Measurements from ENCODE around the gene TRPV5.
"Not testable (repeated sequence)": the region's sequence is repeated elsewhere in the genome, so short reads cannot be mapped to it uniquely, and the experiment has no call there.

TRPV5 gene

DNA sequence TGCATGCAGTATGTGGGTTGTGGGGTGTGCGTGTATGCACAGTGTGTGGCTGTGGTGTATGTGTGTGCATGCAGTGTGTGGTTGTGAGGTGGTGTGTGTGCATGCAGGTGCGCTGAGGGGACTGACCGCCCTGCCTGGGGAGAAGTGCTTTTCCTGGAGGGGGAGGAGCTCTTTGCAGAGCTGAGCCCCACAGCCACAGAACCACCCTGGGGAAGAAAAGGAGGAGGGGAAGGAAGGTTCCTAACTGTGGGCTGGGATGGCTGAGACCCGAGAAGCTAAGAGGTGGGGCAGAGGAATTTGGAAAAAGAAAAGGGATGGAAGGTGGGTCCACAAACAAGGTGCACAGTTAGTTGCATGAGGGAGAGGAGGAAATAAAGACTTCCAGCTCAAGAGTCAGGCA is at the start of gene TRPV5:
Gene TRPV5, minus strand, starts transcription at position 123 of the 400 bp plus-strand sequence. CDS start 287 bp downstream, outside the sequence.
- DNase-seq: no peak

DNA sequence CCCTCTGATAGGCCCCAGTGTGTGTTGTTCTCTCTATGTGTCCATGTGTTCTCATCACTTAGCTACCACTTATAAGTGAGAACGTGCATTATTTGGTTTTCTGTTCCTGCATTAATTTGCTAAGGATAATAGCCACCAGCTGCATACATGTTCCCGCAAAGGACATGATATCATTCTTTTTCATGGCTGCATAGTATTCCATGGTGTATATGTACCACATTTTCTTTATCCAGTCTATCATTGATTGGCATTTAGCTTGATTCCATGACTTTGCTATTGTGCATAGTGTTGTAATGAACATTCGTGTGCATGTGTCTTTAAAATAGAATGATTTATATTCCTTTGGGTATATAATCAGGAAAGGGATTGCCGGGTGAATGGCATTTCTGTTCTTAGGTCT is 44.9 kb upstream of the TRPV5 start:
- DNase-seq: not testable (repeated sequence)

DNA sequence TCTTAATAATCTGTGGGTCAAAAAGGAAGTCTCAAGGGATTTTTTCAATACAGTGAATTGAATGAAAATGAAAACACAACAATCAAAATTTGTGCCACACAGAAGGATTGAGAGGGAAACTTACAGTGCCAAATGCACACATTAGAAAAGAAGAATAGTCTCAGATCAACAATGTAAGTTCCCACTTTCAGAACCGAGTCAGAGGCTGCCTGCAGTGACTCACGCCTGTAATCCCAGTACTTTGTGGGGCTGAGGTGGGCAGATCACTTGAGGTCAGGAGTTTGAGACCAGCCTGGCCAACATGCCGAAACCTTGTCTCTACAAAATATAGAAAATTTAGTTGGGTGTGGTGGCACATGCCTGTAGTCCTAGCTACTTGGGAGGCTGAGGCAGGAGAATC is 41.1 kb upstream of the TRPV5 start:
- no peak for DNase-seq

DNA sequence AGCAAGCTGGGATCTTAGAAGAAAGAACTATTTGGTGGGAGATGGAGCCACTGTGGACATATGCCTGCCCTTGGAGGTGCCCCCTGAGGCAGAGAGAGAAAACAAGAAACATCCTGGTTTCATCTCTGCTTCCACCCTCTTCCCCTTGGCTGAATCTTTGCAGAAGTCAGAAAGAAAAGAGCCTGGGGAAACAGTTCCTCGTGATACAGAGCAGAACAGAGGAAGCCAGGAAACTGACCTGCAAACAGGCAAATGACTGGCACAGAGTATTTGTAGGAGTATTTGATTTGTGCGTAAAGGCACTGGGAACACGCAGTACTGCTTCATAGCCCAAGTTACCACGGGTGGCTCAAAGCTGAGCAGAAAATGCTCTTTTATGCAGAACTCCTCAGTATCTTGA is 35.6 kb upstream of the TRPV5 start:
- DNase-seq: no peak

DNA sequence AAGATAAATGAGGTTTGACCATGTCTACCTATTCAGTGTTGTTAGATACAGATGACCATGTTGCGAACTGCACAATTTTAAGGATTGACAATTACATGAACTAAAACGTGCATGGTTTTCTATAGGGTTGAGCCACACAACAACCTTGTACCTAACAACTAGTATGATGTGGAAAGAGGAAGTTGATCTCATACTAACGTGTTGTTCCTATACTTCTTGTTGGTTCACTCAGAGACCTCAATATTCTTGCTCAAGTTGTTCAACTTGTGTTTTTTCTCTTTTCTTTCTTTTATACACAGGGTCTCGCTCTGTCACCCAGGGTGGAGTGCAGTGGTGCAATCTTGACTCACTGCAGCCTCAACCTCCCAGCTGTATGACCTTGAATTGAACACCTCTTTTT is 34.7 kb upstream of the TRPV5 start:
- DNase-seq: no peak

DNA sequence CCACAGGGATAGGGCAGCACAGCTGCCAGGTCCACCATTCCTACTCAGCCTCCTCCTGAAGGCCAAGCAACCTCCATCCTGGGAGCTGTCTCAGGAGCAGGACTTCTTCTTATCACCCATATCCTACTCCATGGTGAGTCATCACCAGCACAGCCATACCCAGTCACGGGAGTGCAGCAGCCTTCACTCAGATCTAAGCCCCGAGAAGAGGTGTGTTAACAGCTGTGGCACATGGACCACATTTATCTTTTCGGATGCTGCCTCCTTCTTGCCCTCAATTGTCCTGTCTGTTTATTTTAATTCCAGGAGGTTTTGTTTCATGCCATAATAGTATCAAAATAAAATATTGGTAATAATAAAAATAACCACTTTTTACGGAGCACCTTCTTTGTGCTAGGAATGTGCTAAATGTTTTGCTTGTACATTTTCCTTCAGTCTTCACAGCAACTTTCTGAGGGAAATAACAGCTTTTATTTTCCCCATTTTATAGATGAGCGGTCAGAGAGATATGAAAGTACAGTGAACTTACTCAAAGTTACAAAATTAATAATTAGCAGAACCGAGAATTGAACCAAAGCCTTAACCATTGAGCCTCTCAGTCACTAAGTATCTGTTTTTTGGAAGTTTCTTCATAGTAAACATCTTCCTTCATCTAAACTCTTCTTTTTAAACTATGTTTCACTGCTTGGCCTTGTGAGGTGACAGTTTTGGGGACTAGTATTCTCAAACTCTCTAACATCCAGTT is 31.1 kb upstream of the TRPV5 start:
- no peak for DNase-seq

DNA sequence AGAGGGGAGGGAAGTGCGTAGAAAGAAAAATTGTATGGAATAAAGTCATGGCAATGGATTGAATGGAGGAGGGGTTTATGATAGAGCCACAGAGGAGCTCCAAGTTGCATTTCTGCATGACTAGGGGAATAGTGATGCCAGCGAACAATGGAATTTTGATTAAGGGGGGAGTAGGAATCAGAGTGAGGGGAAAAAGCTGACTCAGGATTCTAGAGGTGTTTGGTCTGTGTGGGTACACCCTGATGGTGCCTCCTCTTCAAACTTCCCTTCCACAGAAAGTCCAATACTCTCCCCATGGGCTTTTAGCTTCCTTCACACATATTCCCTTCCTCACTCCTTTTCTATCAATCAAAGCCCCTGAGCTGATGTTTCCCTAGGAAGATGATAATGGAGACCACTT is 30.4 kb upstream of the TRPV5 start:
- no peak for DNase-seq

DNA sequence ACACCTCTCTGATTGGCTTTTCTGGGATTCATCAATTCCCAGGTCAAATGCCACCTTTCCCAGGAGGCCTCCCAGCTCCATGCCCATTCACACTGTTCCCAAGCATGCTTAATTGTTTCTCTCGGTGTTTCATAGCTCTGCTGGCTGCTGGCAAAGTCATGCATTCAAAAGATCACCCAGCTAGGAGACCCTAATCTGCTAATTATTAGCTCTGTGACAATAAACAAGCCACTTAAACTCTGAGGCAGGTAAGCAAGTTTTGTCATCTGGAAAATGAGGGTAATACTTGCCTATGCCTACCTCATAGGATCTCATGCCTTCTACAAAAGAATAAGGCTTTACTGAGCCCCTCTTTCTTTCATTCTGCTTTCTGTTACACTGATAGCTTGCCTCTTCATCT is 29.4 kb upstream of the TRPV5 start:
- DNase-seq: no peak

DNA sequence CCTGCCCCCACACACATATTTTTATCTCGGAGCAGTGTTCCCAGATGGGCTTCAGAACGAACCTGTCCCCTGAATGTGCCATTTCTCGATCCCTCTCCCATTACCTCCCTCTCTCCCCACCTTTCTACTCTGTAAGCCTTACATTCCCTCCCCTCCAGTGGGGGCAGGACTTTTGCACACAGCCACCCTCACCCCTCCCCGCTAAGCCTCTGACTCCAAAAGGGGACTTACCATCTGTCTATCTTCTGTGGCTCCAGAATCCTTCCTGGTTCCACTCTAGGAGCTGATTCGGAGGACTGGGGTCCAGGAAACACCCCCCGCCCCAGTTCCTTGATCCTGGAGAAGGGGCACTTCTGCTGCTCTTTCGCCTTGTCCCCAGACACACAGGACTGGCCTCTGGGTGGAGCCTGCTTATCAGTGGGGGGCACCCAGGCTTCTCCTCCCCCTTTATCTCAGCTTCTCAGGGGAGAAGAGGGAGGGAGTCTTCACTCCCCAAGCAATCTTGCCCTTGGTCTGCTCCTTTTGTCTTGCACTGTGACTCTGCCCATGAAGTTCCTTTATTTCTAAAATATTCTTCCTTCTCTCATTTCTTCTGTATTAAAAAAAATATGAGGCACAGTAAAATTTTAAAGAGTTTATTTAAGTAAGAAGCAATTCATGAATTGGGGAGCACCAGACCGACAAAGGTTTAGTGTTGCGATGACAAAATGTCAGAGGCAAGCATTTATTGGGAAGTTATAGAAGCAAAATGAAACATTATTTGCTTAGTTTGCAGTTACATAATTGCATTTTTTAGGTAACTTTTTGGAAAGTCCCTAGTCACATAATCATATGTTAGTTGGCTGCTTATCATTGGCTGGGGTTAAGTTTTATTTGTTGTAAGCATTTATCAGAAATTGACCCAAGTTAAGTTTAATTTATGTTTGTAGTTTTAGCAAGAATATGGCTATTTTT is 28.7 kb upstream of the TRPV5 start, which contains the start of gene KEL:
Gene KEL, minus strand, starts transcription at position 391 of the 954 bp plus-strand sequence. Its CDS starts 157 bp downstream, at position 234.
- DNase-seq: no peak

DNA sequence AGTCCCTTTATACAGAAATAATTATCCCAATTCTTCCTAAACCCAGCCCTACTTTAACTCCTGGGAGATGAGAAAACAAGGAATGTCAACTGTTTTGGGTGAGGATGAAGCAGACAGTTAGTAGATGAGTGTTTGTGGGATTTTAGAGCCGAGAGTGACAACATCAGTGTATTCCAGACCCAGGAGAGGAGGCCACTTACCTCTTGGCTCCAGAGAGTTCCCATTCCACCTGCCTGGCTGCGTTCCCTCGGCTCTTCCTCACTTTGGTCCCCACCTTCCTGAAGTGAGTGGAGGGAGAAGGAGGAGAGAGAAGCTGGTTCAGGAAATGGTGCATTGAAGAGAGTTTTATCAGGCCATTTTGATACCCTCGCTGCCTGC is 28.0 kb upstream of the TRPV5 start:
- no peak for DNase-seq

DNA sequence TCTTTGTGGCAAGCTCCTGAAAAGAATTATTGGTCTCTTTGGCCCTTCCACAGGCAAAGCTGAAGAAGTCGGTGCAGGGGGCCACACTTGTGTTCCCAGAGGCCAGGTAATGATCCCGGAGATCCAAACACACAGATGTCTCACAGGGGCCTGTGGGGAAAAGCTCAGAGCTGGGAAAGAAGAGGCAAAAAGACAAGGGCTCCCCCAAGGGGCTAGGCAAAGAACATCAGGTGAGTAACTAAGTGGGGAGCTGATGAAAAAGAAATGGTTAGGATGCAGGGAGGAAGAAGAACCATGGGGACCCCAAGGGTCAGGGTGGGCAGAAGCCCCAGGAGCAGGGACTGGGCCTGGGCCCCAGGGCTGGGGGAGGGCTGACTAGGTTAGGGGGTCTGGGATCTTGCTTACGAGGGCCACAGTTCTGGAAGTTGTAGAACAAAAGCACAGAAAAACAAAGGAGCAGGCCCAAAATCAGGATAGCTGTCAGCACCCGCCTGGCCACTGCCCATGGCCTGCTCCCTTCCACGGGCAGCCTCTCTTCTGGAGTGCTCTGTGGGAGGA is 27.5 kb upstream of the TRPV5 start:
- peak; percentile 3 for DNase-seq

DNA sequence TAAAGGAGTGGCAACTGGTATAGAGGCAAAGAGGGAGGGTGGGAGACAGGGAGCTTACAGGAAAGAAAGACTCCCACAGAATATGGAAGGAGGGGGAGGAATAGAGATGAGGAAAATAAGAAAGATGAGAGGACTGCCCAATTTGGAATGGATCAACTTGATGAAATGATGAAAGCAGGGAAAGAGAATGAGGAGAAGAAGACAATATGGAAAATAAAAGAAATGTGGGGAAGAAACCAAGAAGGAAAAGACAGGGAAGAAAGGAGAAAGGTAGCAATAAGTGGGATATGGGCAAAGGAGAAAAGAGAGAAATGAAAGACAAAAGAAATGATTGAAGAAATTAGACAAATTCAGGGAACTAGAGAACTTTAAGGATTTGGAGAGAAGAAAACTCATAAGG is 25.7 kb upstream of the TRPV5 start:
- DNase-seq: no peak

DNA sequence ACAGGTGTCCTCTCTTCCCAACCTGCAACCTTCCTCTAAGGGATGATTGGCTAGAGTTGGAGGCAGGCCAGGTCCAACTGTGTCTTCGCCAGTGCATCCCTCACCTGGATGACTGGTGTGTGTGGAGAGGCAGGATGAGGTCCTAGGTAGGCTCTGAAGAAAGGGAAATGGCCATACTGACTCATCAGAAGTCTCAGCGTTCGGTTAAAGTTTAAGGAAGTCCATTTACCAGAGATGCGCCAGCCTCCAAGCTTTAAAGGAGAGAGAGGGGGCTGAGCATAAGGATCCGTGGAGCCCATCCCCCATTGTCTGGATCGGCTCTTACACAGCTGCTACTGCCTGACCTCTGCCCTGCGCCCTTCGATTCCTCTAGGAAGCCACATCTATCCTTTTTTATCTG is 24.2 kb upstream of the TRPV5 start:
- DNase-seq: no peak

DNA sequence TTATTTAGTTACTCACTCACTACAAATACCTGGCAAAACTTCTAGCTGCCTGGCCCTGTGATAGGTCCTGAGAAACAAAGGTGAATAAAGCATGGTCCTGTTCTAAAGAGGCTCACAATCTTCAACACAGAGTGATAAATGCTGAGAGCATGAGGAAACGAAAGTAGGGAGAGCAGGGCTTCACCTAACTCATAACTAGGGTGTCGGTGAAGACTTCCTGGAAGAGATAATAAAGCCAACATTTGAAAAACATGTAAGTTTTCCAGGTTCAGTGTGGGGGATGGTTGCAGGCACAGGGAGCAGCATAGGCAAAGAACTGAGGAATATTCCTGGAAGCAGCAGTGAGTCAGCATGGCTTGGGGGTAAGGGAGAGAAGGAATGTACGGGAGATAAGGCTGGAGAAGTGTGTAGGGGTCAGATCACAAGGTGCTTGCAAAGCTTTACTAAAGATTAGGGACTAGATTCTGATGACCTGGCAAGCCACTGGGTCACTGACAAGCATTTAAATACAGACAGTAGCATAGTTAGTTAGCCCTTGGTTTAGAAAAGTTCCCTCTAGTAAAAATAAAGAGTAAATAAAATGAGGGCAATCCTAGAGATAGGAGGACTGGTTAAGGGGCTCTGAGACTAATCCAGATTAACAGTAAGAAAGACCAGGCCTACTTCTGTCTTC is 23.5 kb upstream of the TRPV5 start:
- DNase-seq: no peak

DNA sequence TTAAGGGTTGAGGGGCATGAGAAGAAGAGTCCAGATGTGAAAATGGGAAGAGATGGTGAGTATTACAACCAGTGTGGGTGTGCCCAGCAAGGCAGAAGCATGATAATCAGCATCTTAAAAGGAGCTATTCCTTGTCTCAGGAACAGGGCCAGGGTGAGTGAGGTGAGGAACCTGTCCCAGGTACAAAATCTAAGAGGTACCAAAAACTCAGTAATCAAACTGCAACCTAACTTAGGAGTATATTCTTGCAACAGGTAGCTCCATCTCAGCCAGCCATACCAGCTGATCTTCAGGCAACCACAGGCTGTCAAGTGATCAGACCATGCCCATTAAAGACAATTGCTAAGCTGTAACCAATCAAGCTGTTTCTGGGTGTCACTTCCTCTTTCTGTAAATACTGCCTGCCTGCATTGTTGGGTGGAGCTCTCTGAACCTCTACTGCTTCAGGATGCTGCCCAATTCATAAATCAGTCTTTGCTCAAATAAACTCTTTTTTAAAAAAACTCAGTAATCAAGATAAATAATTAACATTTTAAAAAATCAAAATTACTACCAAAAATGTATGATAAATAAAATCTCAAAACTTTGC is 21.2 kb upstream of the TRPV5 start:
- DNase-seq: peak; percentile 4

DNA sequence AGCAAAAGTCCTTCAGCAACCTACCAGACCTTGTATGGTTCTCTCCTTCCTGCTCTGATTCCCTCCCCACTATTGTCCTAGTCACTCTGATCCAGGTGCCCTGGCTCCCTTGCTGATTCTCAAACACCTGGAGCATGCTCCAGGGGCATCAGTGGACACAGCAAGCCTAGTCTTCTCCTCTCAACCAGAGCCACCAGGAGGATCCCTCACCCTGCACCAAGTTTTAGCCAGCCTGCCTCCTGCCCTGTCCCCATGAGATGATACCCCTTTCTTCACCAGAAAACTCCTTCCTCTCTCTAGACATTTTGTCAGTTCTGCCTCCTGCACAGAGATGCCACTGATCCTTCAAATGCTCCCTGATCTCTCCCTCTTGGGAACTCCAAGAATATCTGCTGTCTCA is 16.7 kb upstream of the TRPV5 start:
- DNase-seq: no peak

DNA sequence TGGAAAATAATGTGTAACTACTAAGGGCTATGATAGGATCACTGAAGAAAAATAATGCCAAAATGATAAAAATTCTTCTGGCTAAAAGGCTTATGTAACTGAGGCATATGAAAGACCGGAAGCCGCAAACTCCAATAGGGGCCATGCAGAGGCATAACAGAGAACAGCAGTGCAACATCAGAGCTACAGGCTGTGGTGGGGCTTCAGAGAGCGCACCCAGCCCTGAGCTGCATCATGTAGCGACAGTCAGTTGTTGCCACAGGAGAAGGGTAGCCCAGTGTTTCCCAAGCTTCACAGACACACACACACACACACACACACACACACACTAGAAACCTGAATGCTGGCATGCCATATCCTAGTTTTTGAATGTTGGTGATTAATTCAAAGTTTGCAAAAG is 15.1 kb upstream of the TRPV5 start:
- no peak for DNase-seq

DNA sequence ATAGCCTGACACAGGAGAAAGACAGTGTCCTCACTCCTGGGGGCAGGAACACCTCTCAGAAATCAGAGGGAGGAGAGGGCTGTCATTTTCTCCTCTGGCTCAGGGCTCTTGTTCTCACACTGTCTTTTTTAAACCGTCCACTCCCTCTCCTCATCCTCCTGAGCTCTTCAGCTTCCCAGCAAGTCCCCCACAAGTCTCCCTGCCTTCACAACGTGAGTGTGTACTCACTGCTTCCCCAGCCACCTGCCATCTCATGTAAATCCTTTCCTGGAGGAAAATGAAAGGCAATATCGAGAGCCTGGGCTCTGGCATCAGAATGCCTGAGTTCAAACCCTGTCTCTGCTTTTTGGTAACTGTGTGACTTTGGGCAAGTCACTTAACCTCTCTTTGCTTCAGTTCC is 11.5 kb upstream of the TRPV5 start:
- DNase-seq: no peak

DNA sequence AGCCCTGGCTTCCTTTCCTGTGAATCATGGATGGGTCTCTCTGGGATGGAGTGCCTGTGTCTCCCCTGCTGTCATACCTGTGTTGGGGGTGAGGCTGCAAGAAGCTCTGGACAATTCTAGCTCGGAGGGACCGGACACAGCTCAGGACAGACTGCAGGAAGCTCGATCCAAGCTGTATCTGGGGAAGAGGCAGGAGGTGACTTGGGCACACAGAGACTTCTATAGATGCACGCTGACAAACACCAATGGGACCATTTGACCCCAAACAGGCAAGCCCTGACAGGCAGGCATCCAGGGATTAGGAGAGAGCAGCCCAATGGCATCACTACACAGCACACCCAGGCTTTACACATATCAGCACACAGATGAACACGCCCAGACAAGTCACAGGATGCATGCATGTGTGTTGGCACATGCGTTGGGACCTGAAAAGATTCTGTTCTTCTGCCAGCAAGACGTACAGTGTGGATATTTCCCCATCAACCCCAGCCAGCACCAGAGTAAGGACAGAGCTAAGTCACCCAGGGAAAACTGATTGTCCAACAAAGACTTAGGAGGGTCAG is 10.2 kb upstream of the TRPV5 start:
- DNase-seq: no peak

DNA sequence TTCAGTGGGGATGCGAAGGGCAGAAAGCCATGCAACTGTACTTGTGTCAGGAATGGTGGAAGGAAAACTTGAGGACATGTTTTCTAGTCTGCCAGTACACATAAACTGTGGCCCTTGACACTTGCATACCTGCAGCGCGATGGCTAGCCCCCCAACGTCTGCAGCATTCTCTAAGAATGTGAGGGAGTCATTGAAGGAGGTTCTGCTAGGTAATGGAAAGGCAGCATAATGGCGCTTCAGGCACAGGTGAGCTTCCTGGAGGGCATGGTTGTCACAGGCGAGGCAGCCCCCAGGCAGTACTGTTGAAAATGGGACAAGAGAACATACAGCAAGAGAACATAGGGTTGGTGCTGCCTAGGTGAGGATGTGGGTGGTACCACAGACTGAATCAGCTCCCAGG is 9.2 kb upstream of the TRPV5 start:
- DNase-seq: no peak

DNA sequence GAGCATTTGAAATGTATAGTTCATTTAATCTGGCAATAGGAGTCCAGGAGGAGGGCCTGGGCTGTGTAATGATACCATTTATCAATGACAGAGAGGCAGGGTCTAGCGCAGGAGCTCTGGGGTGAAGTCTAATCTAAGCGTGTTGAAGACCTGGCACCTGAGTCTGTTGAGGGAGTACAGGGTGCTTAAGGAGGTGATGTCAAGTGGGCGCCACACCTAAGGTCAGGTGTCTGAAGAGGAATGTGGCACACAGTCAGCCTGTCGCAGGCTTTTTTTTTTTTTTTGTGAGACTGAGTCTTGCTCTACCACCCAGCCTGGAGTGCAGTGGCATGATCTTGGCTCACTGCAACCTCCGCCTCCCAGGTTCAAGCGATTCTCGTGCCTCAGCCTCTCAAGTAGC is 8.0 kb upstream of the TRPV5 start:
- no peak for DNase-seq

DNA sequence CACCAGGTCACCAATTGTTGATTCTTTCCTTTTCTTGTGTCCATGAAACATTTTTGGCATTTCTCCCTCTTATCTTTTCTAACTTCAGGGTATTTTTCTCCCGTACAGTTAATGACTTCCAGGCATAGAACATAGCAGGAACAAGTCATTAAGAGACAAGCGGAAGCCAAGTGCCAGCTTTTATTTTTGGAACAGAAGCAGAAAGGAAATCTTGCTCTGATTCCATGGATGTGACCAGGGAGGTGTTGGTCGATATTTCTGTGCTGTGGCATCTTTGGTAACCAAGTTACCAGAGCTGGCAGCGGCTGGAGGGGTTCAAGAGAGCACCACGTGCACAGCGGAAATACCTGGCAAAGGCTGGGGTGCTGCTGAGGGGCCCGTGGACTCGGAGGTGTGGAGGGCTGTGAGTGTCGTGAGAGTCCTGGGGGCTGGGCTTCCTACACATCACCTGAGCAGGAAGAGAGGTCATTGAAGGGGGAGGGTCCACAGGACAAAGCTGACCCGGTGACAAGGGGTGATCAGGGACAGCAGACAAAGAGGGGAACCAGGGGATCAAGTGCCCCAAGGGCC is 7.5 kb upstream of the TRPV5 start:
- DNase-seq: no peak
